Tibial nerve (tissue), 4 donors: ENCODE measurements around the gene SLC25A21.
"Not testable (repeated sequence)": the region's sequence is repeated elsewhere in the genome, so short reads cannot be mapped to it uniquely, and the experiment has no call there.

Experiments used
- EP300 ChIP-seq, 2 donors: sonication (generic); formaldehyde crosslinking; IDR thresholded peaks; one replicate each; pipeline ENCODE4 v1.6.1; 2017; ENCODE audit warnings: antibody characterized with exemption in 2 of 2, mild to moderate bottlenecking in 1 of 2
- TF ChIP-seq, protein P1 (sequence below), 5 experiments: fragments of 200-600 bp in 3 of 5; fragments of 450-650 bp in 2 of 5; sonication (generic) in 3 of 5; IDR thresholded peaks; one replicate each; pipeline ENCODE4 v1.5.1; 2016 to 2019; ENCODE audit warnings: antibody characterized with exemption in 5 of 5, mild to moderate bottlenecking in 3 of 5, moderate library complexity in 2 of 5

DNA sequence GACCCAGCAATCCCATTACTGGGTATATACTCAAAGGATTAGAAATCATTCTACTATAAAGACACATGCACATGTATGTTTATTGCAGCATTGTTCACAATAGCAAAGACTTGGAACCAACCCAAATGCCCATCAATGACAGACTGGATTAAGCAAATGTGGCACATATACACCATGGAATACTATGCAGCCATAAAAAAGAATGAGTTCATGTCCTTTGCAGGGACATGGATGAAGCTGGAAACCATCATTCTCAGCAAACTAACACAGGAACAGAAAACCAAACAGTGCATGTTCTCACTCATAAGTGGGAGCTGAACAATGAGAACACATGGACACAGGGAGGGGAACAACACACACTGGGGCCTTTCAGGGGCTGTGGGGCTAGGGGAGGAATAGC is 310.2 kb downstream of the SLC25A21 start:
- TF ChIP-seq, protein P1, sequence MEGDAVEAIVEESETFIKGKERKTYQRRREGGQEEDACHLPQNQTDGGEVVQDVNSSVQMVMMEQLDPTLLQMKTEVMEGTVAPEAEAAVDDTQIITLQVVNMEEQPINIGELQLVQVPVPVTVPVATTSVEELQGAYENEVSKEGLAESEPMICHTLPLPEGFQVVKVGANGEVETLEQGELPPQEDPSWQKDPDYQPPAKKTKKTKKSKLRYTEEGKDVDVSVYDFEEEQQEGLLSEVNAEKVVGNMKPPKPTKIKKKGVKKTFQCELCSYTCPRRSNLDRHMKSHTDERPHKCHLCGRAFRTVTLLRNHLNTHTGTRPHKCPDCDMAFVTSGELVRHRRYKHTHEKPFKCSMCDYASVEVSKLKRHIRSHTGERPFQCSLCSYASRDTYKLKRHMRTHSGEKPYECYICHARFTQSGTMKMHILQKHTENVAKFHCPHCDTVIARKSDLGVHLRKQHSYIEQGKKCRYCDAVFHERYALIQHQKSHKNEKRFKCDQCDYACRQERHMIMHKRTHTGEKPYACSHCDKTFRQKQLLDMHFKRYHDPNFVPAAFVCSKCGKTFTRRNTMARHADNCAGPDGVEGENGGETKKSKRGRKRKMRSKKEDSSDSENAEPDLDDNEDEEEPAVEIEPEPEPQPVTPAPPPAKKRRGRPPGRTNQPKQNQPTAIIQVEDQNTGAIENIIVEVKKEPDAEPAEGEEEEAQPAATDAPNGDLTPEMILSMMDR (IDR thresholded peaks at IDR 0.05): not testable (repeated sequence)
- not testable (repeated sequence) for TF ChIP-seq EP300 (IDR thresholded peaks at IDR 0.05)
